Progenitor cell of endocrine pancreas (in vitro differentiated cells): ENCODE data around the gene SPRING1. TPM values are rescaled to one million over a fixed set of nuclear protein-coding genes. Genes with fewer than 3 reads are reported as not detected.

Experiments
- DNase-seq: peaks from one replicate; pipeline ENCODE4 v3.0.0; 2021; ENCODE audit warnings: low spot score; ENCODE audit not compliant: unreplicated experiment
- H3K27ac Mint-ChIP-seq: 2 replicates; pipeline ENCODE4 v1.8.0; 2021; ENCODE audit warnings: mild to moderate bottlenecking, moderate library complexity, mixed read lengths
- H3K27me3 Mint-ChIP-seq: 2 replicates; pipeline ENCODE4 v1.8.0; 2021; ENCODE audit warnings: mixed read lengths
- H3K36me3 Mint-ChIP-seq: 2 replicates; pipeline ENCODE4 v1.8.0; 2022; ENCODE audit warnings: mixed read lengths; ENCODE audit not compliant: insufficient read depth
- H3K4me1 Mint-ChIP-seq: 2 replicates; pipeline ENCODE4 v1.8.0; 2021; ENCODE audit warnings: low read depth, mixed read lengths
- H3K4me3 Mint-ChIP-seq: 2 replicates; pipeline ENCODE4 v1.8.0; 2021; ENCODE audit warnings: low read depth, mild to moderate bottlenecking, moderate library complexity, mixed read lengths
- H3K9me3 Mint-ChIP-seq: 2 replicates; pipeline ENCODE4 v1.8.0; 2021; ENCODE audit warnings: low read depth, mixed read lengths
- CTCF ChIP-seq: fragments of 200-600 bp; sonication (generic); IDR thresholded peaks from one replicate; pipeline ENCODE4 v1.5.0; 2021; ENCODE audit warnings: antibody characterized with exemption, mild to moderate bottlenecking; ENCODE audit not compliant: unreplicated experiment
- total RNA-seq: library from RNA; stranded (reverse); gene quantifications from 2 replicates; pipeline ENCODE4 v1.2.1, GENCODE V29; 2021

The SPRING1 gene
- total RNA-seq, 1 donor from 2014 or later = 64.4 TPM

DNA sequence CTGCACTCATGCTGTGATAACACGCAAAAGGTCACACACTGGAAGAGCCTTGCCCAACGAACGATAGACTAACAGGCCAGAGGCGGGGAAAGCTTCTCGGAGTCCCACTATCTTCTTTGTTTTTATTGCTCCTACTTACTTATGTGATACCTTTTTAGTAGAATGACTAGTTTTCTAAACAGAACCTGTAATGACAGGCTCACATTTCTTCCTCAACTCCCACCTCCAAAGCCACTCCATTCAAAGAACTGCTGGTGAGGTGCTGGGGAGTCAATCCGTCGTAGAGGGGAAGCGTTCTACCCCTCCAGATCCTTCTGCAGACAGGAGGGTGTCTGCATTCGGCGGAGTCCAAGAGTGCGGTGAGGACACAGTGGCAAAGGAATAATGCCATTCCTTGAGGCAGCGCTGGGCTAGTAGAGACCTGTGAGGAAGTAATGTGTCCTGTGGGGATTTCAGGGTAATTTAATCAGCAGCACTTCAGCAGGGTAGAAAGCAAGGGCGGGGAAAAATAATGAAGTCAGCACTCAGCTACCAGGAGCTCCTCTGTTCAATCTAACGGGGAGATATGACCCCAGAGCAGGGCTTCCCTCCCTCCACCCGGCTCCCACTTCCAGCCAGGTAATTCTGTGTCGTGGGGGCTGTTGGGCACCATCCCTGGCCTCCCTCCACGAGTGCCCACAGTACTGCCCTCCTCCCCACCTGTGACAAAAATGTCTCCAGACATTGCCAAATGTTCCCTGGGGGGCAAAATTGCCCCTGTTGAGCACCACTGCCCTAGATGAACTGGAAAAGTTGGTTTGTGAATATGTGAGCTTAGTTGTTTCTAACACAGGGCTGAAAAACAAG is 25.2 kb downstream of the SPRING1 start:
- no peak for TF ChIP-seq CTCF
- Mint-ChIP-seq H3K27me3 (peaks cover 16% of the 10 kb centered on the region), H3K9me3 (no peaks in the 10 kb centered on the region), H3K27ac (no peak overlapping the region), H3K4me3 (no peak overlapping the region), H3K36me3 (peaks cover 17% of the 10 kb centered on the region), H3K4me1 (peaks cover 17% of the 10 kb centered on the region)
- DNase-seq = no peak

- peaks cover 17% of the 10 kb centered on the region for H3K4me1 Mint-ChIP-seq
- H3K27me3 Mint-ChIP-seq = peaks cover 16% of the 10 kb centered on the region
- no peak for TF ChIP-seq CTCF
Measured at GRCh38 chr12:116710370-116711150, 27.3 kb downstream of the SPRING1 start.

GRCh38 chr12:116709768-116710167 is 28.1 kb downstream of the SPRING1 start:
- Mint-ChIP-seq H3K27ac (no peak overlapping the region), H3K36me3 (peaks cover 8% of the 10 kb centered on the region), H3K27me3 (peaks cover 16% of the 10 kb centered on the region), H3K4me3 (no peak overlapping the region), H3K9me3 (no peaks in the 10 kb centered on the region), H3K4me1 (peaks cover 17% of the 10 kb centered on the region)
- no peak for TF ChIP-seq CTCF
- no peak for DNase-seq

More at GRCh38 chr12:116710370-116711150, 27.3 kb downstream of the SPRING1 start:
- DNase-seq = no peak
- no peak overlapping the region for H3K27ac Mint-ChIP-seq
- H3K36me3 Mint-ChIP-seq = peaks cover 8% of the 10 kb centered on the region
- H3K4me3 Mint-ChIP-seq = no peak overlapping the region
- no peaks in the 10 kb centered on the region for H3K9me3 Mint-ChIP-seq

DNA sequence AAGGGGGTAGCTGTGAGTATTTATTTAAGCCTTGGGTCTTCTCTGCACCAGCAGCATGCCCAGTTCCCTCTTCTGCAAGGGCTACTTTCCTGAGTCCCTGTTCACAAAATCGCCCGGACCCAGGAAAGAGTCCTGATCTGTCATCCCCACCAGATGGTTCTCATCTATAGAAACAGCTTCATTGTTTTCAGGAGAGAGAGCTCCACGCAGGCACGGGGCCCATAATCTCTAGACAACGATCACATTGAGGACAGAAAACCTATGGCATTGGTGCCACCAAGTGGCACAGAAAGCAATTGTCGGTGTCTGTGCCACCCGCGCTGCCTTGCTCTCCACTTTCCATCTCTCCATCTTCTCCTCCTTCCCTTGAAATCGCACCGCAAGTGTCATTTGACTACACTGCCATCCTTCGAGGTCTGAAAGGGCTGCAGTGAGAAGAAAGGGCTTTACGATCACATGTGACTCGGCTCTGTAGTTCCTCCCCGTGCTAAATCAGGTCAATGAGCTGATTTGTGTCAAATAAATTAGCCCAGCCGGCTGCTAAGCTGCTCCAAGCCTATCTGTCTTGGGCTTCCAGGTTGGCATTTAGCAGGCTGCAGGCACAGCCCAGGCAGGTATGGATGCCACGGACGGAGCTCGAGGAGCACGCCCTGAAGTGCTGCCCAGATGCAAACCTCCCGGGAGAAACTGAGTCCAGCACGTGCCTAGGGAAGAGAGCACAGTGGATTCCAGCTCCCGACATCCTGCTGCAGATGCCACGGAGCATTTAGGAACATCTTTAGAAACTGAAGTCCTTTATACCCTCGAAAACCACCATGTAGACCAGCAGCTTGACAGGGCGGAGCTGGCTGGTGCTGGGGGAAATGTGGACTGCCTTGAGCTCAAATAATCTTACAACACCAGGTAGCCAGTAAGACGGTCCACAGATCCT is 28.8 kb downstream of the SPRING1 start:
- Mint-ChIP-seq H3K4me3 (no peak overlapping the region), H3K4me1 (peaks cover 17% of the 10 kb centered on the region), H3K27me3 (peaks cover 16% of the 10 kb centered on the region), H3K36me3 (peaks cover 8% of the 10 kb centered on the region), H3K9me3 (no peaks in the 10 kb centered on the region), H3K27ac (no peak overlapping the region)
- no peak for DNase-seq
- TF ChIP-seq CTCF = peak; percentile 52
